KOPT-K1 (cell line): ENCODE results near the gene RAB31.

ENCODE experiments used
- H3K27ac ChIP-seq: fragments of 200-600 bp; sonication (generic); 2 replicates; pipeline ENCODE4 v1.5.1; 2016; ENCODE audit warnings: antibody characterized with exemption, mild to moderate bottlenecking, low read depth, low read length; ENCODE audit not compliant: poor library complexity, severe bottlenecking
- H3K36me3 ChIP-seq: fragments of 200-600 bp; sonication (generic); 2 replicates; pipeline ENCODE4 v1.5.1; 2017; ENCODE audit warnings: antibody characterized with exemption, mild to moderate bottlenecking, low read length, moderate library complexity; ENCODE audit not compliant: insufficient read depth
- H3K9me3 ChIP-seq: fragments of 200-600 bp; sonication (generic); 2 replicates; pipeline ENCODE4 v1.5.1; 2017; ENCODE audit warnings: antibody characterized with exemption, low read length, mild to moderate bottlenecking; ENCODE audit not compliant: insufficient read depth, poor library complexity, severe bottlenecking

Gene RAB31

GRCh38 chr18:9788140-9788539 is 80.0 kb downstream of the RAB31 start:
- H3K9me3 ChIP-seq = no peaks in the 10 kb centered on the region
- H3K27ac ChIP-seq = no peak overlapping the region
- H3K36me3 ChIP-seq = no peaks in the 10 kb centered on the region

GRCh38 chr18:9788860-9789259 is 80.8 kb downstream of the RAB31 start:
- Histone ChIP-seq H3K9me3 (no peaks in the 10 kb centered on the region), H3K27ac (no peak overlapping the region)

GRCh38 chr18:9790261-9790660 is 82.2 kb downstream of the RAB31 start:
- Histone ChIP-seq H3K9me3 (no peaks in the 10 kb centered on the region), H3K36me3 (no peaks in the 10 kb centered on the region), H3K27ac (no peak overlapping the region)

More at GRCh38 chr18:9788860-9789259, 80.8 kb downstream of the RAB31 start:
- no peaks in the 10 kb centered on the region for H3K36me3 ChIP-seq

GRCh38 chr18:9791991-9792390 is 83.9 kb downstream of the RAB31 start:
- no peak overlapping the region for H3K27ac ChIP-seq
- H3K36me3 ChIP-seq = no peaks in the 10 kb centered on the region
- H3K9me3 ChIP-seq = no peaks in the 10 kb centered on the region

- Histone ChIP-seq H3K9me3 (no peaks in the 10 kb centered on the region), H3K36me3 (no peaks in the 10 kb centered on the region), H3K27ac (no peak overlapping the region)
Observed at GRCh38 chr18:9792565-9793245, 84.6 kb downstream of the RAB31 start.

GRCh38 chr18:9796011-9796410 is 87.9 kb downstream of the RAB31 start:
- Histone ChIP-seq H3K9me3 (no peaks in the 10 kb centered on the region), H3K36me3 (no peaks in the 10 kb centered on the region), H3K27ac (no peak overlapping the region)

- Histone ChIP-seq H3K36me3 (no peaks in the 10 kb centered on the region), H3K27ac (no peak overlapping the region), H3K9me3 (no peaks in the 10 kb centered on the region)
Observed at GRCh38 chr18:9796935-9797549, 88.9 kb downstream of the RAB31 start.

- Histone ChIP-seq H3K36me3 (no peaks in the 10 kb centered on the region), H3K27ac (no peak overlapping the region)
Observed at GRCh38 chr18:9802175-9803062, 94.3 kb downstream of the RAB31 start.

GRCh38 chr18:9803063-9803697 is 95.1 kb downstream of the RAB31 start:
- no peak overlapping the region for H3K27ac ChIP-seq
- H3K9me3 ChIP-seq = peaks cover 4% of the 10 kb centered on the region
- H3K36me3 ChIP-seq = no peaks in the 10 kb centered on the region

More at GRCh38 chr18:9802175-9803062, 94.3 kb downstream of the RAB31 start:
- peaks cover 4% of the 10 kb centered on the region for H3K9me3 ChIP-seq

GRCh38 chr18:9803698-9804516 is 95.8 kb downstream of the RAB31 start:
- Histone ChIP-seq H3K36me3 (no peaks in the 10 kb centered on the region), H3K9me3 (peaks cover 4% of the 10 kb centered on the region), H3K27ac (no peak overlapping the region)

GRCh38 chr18:9804517-9805104 is 96.5 kb downstream of the RAB31 start:
- Histone ChIP-seq H3K36me3 (no peaks in the 10 kb centered on the region), H3K27ac (no peak overlapping the region), H3K9me3 (peaks cover 4% of the 10 kb centered on the region)

- no peaks in the 10 kb centered on the region for H3K36me3 ChIP-seq
- H3K9me3 ChIP-seq = peaks cover 4% of the 10 kb centered on the region
- no peak overlapping the region for H3K27ac ChIP-seq
Observed at GRCh38 chr18:9806905-9807304, 98.8 kb downstream of the RAB31 start.

GRCh38 chr18:9808295-9809241 is 100.5 kb downstream of the RAB31 start:
- H3K36me3 ChIP-seq = no peaks in the 10 kb centered on the region
- peaks cover 4% of the 10 kb centered on the region for H3K9me3 ChIP-seq
- no peak overlapping the region for H3K27ac ChIP-seq
